K562 (cell line): ENCODE measurements around the gene MKNK2. TPM values are rescaled to one million over a fixed set of nuclear protein-coding genes. Genes with fewer than 3 reads are reported as not detected.

Experiments used
- CBFA2T3 ChIP-seq: fragments of 450-650 bp; IDR thresholded peaks from 2 replicates; pipeline ENCODE4 v1.6.1; 2017
- CHCHD3 ChIP-seq: fragments of 250-450 bp; sonication (Bioruptor Pico); IDR thresholded peaks from 2 replicates; pipeline ENCODE4 v2.1.2; 2022; ENCODE audit warnings: mild to moderate bottlenecking
- DEAF1 ChIP-seq: fragments of 450-650 bp; formaldehyde crosslinking; IDR thresholded peaks from 2 replicates; pipeline ENCODE4 v1.4.0; 2020; ENCODE audit warnings: mild to moderate bottlenecking, moderate library complexity
- FOXM1 ChIP-seq, 2 experiments: fragments of 450-650 bp in 1 of 2; sonication (generic) in 1 of 2; formaldehyde crosslinking in 1 of 2; IDR thresholded peaks; 2 replicates each; pipeline versions ENCODE4 v1.6.1 to v1.9.0; 2017 to 2022; ENCODE audit warnings: low read depth in 2 of 2, mild to moderate bottlenecking in 2 of 2, missing genetic modification reagents in 1 of 2, moderate library complexity in 1 of 2
- KLF6 ChIP-seq: fragments of 250-450 bp; sonication (Bioruptor Pico); IDR thresholded peaks from 2 replicates; pipeline ENCODE4 v1.4.0; 2020; ENCODE audit warnings: mild to moderate bottlenecking, moderate library complexity, borderline replicate concordance
- NKRF ChIP-seq: fragments of 450-650 bp; IDR thresholded peaks from 2 replicates; pipeline ENCODE4 v1.6.1; 2016; ENCODE audit warnings: borderline replicate concordance
- POLR2G ChIP-seq: fragments of 200-400 bp; formaldehyde crosslinking; IDR thresholded peaks from 2 replicates; pipeline ENCODE4 v1.6.1; 2017; ENCODE audit warnings: low read depth, mild to moderate bottlenecking, antibody characterized with exemption, low read length, moderate library complexity
- XRCC4 ChIP-seq: IDR thresholded peaks from one replicate; pipeline ENCODE4 v1.6.1; 2011; ENCODE audit not compliant: insufficient read depth, insufficient read length; ENCODE audit errors: extremely low read depth
- ZNF165 ChIP-seq: fragments of 250-450 bp; sonication (Bioruptor Pico); IDR thresholded peaks from 2 replicates; pipeline ENCODE4 v1.4.0; 2020; ENCODE audit warnings: borderline replicate concordance
- ZNF561 ChIP-seq: fragments of 450-650 bp; formaldehyde crosslinking; conservative IDR thresholded peaks from 2 replicates; pipeline ENCODE4 v1.4.0; 2020; ENCODE audit warnings: mild to moderate bottlenecking, moderate library complexity
- polyA plus RNA-seq, 8 experiments: library from polyadenylated mRNA; depleted of rRNA in 4 of 8; stranded (reverse) in 5 of 8; unstranded in 3 of 8; fragments of >200 nt; fragmentation: Nextera tagmentation in 2 of 8; fragmentation: Illumina TruSeq in 1 of 8; extraction: Ambion mirVana in 2 of 8; extraction: Trizol in 1 of 8; gene quantifications; 2 replicates each; pipeline versions ENCODE4 v1.2.1 to v1.2.3, GENCODE V29; 2011 to 2014; ENCODE audit warnings: inconsistent platforms in 1 of 8, missing spikeins in 1 of 8
- total RNA-seq, 7 experiments: library from RNA; depleted of rRNA in 6 of 7; stranded (reverse); fragments of >200 nt in 6 of 7; fragmentation: Illumina TruSeq in 2 of 7; extraction: Trizol in 2 of 7; gene quantifications; 2 replicates each; pipeline versions ENCODE4 v1.2.1 to v1.2.3, GENCODE V29; 2011 to 2021; ENCODE audit warnings: low replicate concordance in 1 of 7
- TF ChIP-seq, protein P1 (sequence below), 2 experiments: fragments of 450-650 bp; formaldehyde crosslinking in 1 of 2; IDR thresholded peaks; 2 replicates each; pipeline versions ENCODE4 v1.4.0 to v1.6.1; 2014 to 2020; ENCODE audit warnings: mild to moderate bottlenecking in 2 of 2, borderline replicate concordance in 1 of 2, low read depth in 1 of 2
- TF ChIP-seq, protein P2 (sequence below): fragments of 250-450 bp; sonication (Bioruptor Pico); IDR thresholded peaks from 2 replicates; pipeline ENCODE4 v1.8.0; 2021; ENCODE audit warnings: mild to moderate bottlenecking, moderate library complexity

MKNK2 gene
- total and polyA plus RNA-seq, 9 of the 15 experiments (the other 6 are each of a cell fraction or from before 2014, with no cell fraction given), result 5.1 to 191 (median 51.9) TPM

DNA sequence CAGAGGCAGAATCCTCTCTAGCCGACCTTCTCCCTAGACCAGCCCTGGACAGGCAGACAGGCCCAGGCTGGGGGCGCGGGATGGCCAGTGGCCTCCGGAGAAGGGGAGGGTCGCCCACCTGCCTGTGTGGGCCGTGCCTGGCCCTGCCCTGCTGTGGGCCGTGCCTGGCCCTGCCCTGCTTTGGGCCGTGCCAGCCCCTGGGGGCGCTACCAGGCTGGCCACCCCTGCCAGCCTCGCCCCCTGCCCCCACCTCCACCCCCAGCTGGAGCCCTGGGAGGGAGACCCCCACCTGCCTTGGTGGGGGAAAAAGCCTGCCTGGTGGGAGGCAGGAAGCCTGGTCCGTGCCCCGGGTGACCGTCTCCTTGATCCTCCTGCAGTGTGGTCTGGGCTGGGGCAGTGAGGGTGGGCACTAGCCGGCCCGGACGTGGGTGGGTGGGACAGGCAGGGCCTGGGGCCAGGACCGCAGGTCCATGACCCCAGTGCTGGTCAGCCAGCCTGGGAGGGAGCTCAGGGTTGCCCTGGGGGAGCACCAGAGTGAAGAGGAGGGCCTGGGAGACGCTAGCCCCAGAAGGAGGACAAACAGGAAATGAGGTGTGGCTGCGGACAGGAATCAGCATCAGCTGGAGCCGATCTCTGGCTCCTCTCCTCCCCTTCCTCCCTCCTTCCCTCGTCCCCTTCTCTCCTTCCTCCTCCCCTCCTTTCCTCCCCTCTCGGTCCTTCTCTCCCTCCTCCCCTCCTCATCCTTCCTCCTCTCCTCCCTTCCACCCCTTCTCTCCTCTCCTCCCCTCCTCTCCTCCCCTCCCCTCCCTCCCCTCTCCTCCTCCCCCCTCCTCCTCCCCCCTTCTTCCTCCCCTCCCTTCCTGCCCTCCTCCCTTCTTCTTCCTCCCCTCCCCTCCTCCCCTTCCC lies 5.1 kb upstream of the MKNK2 start (continued):
- TF ChIP-seq KLF6 (CRISPR knock-in tag), result peak; percentile 85; the same call in 1 of the 2 replicates
- TF ChIP-seq CHCHD3 (CRISPR knock-in tag), result no peak
- TF ChIP-seq NKRF, result no peak
- TF ChIP-seq ZNF165, result no peak
- no peak for TF ChIP-seq XRCC4
- no peak for TF ChIP-seq FOXM1 (IDR thresholded peaks at IDR 0.05; ENCODE audit: low read depth)
- TF ChIP-seq FOXM1 (CRISPR knock-in tag; IDR thresholded peaks at IDR 0.05; ENCODE audit: low read depth), result no peak
- TF ChIP-seq, protein P1, sequence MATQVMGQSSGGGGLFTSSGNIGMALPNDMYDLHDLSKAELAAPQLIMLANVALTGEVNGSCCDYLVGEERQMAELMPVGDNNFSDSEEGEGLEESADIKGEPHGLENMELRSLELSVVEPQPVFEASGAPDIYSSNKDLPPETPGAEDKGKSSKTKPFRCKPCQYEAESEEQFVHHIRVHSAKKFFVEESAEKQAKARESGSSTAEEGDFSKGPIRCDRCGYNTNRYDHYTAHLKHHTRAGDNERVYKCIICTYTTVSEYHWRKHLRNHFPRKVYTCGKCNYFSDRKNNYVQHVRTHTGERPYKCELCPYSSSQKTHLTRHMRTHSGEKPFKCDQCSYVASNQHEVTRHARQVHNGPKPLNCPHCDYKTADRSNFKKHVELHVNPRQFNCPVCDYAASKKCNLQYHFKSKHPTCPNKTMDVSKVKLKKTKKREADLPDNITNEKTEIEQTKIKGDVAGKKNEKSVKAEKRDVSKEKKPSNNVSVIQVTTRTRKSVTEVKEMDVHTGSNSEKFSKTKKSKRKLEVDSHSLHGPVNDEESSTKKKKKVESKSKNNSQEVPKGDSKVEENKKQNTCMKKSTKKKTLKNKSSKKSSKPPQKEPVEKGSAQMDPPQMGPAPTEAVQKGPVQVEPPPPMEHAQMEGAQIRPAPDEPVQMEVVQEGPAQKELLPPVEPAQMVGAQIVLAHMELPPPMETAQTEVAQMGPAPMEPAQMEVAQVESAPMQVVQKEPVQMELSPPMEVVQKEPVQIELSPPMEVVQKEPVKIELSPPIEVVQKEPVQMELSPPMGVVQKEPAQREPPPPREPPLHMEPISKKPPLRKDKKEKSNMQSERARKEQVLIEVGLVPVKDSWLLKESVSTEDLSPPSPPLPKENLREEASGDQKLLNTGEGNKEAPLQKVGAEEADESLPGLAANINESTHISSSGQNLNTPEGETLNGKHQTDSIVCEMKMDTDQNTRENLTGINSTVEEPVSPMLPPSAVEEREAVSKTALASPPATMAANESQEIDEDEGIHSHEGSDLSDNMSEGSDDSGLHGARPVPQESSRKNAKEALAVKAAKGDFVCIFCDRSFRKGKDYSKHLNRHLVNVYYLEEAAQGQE (IDR thresholded peaks at IDR 0.05; ENCODE audit: borderline replicate concordance), result no peak
- TF ChIP-seq, protein P1 (CRISPR knock-in tag; IDR thresholded peaks at IDR 0.05; ENCODE audit: low read depth), result no peak
- TF ChIP-seq DEAF1 (CRISPR knock-in tag), result no peak
- 0 out of 2 replicates have a peak, but pooled peaks have one; percentile 16 for TF ChIP-seq CBFA2T3
- TF ChIP-seq POLR2G, result peak; percentile 87
- TF ChIP-seq, protein P2, sequence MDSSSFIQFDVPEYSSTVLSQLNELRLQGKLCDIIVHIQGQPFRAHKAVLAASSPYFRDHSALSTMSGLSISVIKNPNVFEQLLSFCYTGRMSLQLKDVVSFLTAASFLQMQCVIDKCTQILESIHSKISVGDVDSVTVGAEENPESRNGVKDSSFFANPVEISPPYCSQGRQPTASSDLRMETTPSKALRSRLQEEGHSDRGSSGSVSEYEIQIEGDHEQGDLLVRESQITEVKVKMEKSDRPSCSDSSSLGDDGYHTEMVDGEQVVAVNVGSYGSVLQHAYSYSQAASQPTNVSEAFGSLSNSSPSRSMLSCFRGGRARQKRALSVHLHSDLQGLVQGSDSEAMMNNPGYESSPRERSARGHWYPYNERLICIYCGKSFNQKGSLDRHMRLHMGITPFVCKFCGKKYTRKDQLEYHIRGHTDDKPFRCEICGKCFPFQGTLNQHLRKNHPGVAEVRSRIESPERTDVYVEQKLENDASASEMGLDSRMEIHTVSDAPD (CRISPR knock-in tag), result no peak
- no peak for TF ChIP-seq ZNF561 (CRISPR knock-in tag)
